Measurements from ENCODE around the gene NKD2. TPM values are rescaled to one million over a fixed set of nuclear protein-coding genes. Genes with fewer than 3 reads are reported as not detected.

The NKD2 gene
- total and polyA plus RNA-seq, 9 of the 15 experiments (the other 6 are each of a cell fraction or from before 2014, with no cell fraction given): 0.09 to 0.64 (median 0.27) TPM; not detected in 5

DNA sequence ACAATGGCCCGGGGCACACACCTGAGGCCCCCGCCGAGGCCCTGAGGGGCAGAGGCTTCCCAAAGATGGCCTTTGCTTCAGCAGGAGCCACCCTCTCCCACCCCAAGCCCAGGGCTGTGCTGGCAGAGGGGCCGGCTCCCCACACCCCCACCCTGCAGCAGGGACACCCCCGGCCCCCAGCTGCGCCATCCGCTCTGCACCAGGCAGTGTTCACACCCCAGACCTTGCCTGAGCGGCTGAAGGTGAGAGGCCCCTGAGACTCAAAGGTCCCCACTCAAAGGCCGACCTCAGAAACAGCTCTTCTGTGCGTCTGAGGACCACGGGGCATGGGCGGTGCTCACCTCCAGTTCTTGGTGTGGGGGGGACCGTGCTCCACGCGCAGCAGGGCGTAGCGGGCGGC is 65.6 kb downstream of the NKD2 start:
- Histone ChIP-seq H3K4me2 (ENCODE audit: insufficient read depth, low read length) (no peak overlapping the region), H3K79me2 (ENCODE audit: control insufficient read depth, insufficient read depth, low read length) (no peaks in the 10 kb centered on the region), H3K9ac (ENCODE audit: insufficient read depth in 1 of 2, low read depth in 2 of 2, low read length in 2 of 2) (no peak overlapping the region; a peak in 1 of 4 replicates), H4K20me1 (replicated peaks; ENCODE audit: control insufficient read depth, insufficient read depth, low read length) (peaks cover 12% of the 10 kb centered on the region), H3K4me3 (no peak overlapping the region), H3K36me3 (ENCODE audit: control insufficient read depth, insufficient read depth, low read length) (no peaks in the 10 kb centered on the region), H3K9me3 (replicated peaks; ENCODE audit: control insufficient read depth, insufficient read depth, low read depth, low read length) (no peaks in the 10 kb centered on the region), H2AFZ (ENCODE audit: low read depth, low read length) (no peak overlapping the region), H3K4me1 (replicated peaks in 1 of 2; ENCODE audit: control insufficient read depth in 2 of 2, insufficient read depth in 2 of 2, low read length in 2 of 2) (peaks cover 0 to 40% of the 10 kb centered on the region in 2 experiments; a peak in 2 of 5 replicates), H3K27me3 (ENCODE audit: control insufficient read depth in 2 of 2, insufficient read depth in 2 of 2, low read length in 2 of 2) (peaks cover 0 to 30% of the 10 kb centered on the region in 2 experiments; a peak in 3 of 5 replicates), H3K9me1 (ENCODE audit: control insufficient read depth, insufficient read depth, low read length) (no peaks in the 10 kb centered on the region), H3K27ac (ENCODE audit: extremely low read depth, low read depth, low read length) (no peak overlapping the region)
- FAIRE-seq (no peak), DNase-seq (ENCODE audit: extremely low read depth in 1 of 4, low spot score in 3 of 4) (no peak), ATAC-seq (no peak)
- in situ Hi-C loops (cut with MboI): no loop called here
- 34% methylated on average over 13 of the region's 18 CpGs for WGBS (ENCODE audit: insufficient coverage, low coverage, missing lambda C conversion rate)
- TF ChIP-seq ZNF146 (CRISPR knock-in tag; IDR thresholded peaks at IDR 0.05; ENCODE audit: unreplicated experiment): no peak
- TF ChIP-seq ZNF41 (CRISPR knock-in tag; conservative IDR thresholded peaks at IDR 0.05): no peak
- TF ChIP-seq KLF16 (IDR thresholded peaks at IDR 0.05): no peak
- TF ChIP-seq CBFB (CRISPR knock-in tag; IDR thresholded peaks at IDR 0.05): no peak
- no peak for TF ChIP-seq CBX5 (IDR thresholded peaks at IDR 0.05; ENCODE audit: borderline replicate concordance, low read depth)
- TF ChIP-seq ZNF75A (CRISPR knock-in tag; IDR thresholded peaks at IDR 0.05): no peak
- TF ChIP-seq ARNT (IDR thresholded peaks at IDR 0.05): no peak
- TF ChIP-seq PTTG1 (tag; IDR thresholded peaks at IDR 0.05; ENCODE audit: low read depth): no peak
- no peak for TF ChIP-seq DNMT1 (IDR thresholded peaks at IDR 0.05)
- TF ChIP-seq MECOM (CRISPR knock-in tag; IDR thresholded peaks at IDR 0.05): no peak
- TF ChIP-seq ZNF551 (CRISPR knock-in tag; IDR thresholded peaks at IDR 0.05): no peak
- TF ChIP-seq SPI1 (IDR thresholded peaks at IDR 0.05; ENCODE audit: borderline replicate concordance, low read depth, low read length): no peak
- no peak for TF ChIP-seq THRAP3 (IDR thresholded peaks at IDR 0.05; ENCODE audit: borderline replicate concordance)
- TF ChIP-seq EZH2 (IDR thresholded peaks at IDR 0.05; ENCODE audit: borderline replicate concordance, low read depth, low read length): no peak
- TF ChIP-seq MEIS2 (IDR thresholded peaks at IDR 0.05; ENCODE audit: partially characterized antibody): no peak
- TF ChIP-seq HSF4 (CRISPR knock-in tag; IDR thresholded peaks at IDR 0.05; ENCODE audit: borderline replicate concordance): no peak
- BruUV-seq (replicated peaks): no TSS peak
- intact Hi-C loops (cut with micrococcal nuclease): no loop called here
- CTCF ChIA-PET (ENCODE audit: low intra/inter-chr PET ratio): no interaction called here
- POLR2A ChIA-PET: no interaction called here

Data from K562 (cell line).